Erythroblast (primary cell): ENCODE data around the gene TTC39A.

Experiments used
- GATA1 ChIP-seq: IDR thresholded peaks from 2 replicates; pipeline ENCODE4 v1.6.1; 2011; ENCODE audit warnings: low read depth, mild to moderate bottlenecking, control low read depth, low read length, moderate library complexity
- POLR2A ChIP-seq: IDR thresholded peaks from 2 replicates; pipeline ENCODE4 v1.6.1; 2011; ENCODE audit warnings: mild to moderate bottlenecking, low read length

GRCh38 chr1:51372561-51372960, 42.2 kb upstream of the TTC39A start:
- TF ChIP-seq POLR2A (no peak), GATA1 (no peak)
